GM12865 (cell line): Measurements from ENCODE around the gene FRMPD2.

ENCODE experiments used
- DNase-seq: peaks from one replicate; pipeline ENCODE4 v3.0.0; 2010; ENCODE audit warnings: low read depth
- H3K4me3 ChIP-seq: 2 replicates; pipeline ENCODE4 v1.5.1; 2011; ENCODE audit warnings: mild to moderate bottlenecking, low read depth, low read length, control low read depth
- TF ChIP-seq, protein P1 (sequence below): IDR thresholded peaks from 2 replicates; pipeline ENCODE4 v1.5.1; 2011; ENCODE audit warnings: low read length, control low read depth, low read depth, inconsistent platforms; ENCODE audit not compliant: insufficient read depth; ENCODE audit errors: missing control alignments

The FRMPD2 gene

DNA sequence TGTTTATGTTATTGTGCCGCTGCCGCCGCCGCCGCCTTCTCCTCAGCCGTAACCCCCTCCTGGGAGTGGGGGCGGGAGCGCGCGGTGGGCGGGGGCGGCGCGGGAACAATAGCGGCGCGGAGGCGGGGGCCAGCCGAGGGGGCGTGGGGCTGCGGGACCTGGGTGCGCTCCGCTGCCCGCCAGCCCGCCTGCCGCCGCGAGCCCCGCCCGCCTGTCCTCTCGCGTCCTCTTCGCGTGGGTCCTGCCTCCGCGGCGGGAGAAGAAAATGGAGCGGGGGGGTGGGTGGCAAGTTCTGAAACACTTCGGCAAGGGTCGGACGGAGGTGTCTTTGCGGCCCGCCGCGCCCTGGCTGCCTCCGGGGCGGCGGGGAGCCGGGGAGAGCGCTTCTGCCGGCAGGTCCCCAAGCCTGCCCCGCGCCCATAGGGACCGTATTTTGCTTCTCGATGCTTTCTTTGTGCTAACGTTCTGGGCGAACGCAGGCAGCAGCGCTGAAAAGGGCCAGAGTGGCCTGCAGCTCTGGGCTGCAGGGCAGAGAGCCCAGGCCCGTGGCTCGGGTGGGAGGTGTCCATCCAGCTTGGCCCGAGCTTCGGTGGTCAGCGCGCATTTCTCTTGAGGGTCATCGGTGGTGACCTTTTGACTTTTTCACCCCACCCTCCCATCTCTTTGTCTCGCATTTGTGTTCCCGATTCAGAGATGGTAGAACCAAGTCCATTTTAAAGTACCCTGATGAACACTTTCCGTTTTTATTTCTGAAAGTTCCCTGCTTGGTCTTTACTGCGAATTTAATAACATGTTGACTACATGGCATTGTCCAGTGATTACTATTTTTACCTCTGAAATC lies 32.6 kb upstream of the FRMPD2 start:
- peak; percentile 57 for DNase-seq

DNA sequence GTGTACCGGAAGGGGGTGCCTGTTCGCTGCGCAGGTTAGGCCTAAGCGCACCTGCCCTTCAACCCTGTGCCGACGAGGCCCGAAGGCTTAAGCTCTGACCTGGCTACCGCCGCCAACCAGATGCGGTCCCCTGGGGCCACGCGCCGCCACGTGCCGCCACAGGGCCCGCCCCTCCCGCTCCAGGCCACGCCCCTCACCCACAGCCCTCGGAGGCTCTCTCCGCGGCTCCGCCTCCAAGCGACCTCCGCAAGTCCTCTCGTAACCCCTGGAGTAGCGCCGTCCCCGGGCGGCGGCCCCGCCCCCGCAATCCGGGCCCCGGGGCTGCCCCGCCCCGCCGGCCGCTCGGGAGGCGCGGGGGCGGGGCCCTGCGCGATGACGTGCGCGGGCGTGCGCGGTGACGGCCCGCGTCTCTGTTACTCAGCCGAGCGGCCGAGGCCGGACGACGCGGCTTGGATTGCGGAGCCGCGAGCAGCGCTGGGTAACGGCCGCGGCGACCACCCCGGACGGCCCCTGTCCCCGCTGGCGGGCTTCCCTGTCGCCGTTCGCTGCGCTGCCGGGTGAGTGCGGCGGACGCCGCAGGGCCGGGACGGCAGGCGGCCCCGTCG lies 31.9 kb upstream of the FRMPD2 start, which contains the start of gene MAPK8:
Gene MAPK8 (plus strand): TSS at position 413 of the 605 bp plus-strand sequence. CDS start 94,984 bp downstream, outside the sequence.
- DNase-seq, result peak; percentile 97
- H3K4me3 ChIP-seq, result peak within 1 kb of the TSS; percentile 92
- TF ChIP-seq, protein P1, sequence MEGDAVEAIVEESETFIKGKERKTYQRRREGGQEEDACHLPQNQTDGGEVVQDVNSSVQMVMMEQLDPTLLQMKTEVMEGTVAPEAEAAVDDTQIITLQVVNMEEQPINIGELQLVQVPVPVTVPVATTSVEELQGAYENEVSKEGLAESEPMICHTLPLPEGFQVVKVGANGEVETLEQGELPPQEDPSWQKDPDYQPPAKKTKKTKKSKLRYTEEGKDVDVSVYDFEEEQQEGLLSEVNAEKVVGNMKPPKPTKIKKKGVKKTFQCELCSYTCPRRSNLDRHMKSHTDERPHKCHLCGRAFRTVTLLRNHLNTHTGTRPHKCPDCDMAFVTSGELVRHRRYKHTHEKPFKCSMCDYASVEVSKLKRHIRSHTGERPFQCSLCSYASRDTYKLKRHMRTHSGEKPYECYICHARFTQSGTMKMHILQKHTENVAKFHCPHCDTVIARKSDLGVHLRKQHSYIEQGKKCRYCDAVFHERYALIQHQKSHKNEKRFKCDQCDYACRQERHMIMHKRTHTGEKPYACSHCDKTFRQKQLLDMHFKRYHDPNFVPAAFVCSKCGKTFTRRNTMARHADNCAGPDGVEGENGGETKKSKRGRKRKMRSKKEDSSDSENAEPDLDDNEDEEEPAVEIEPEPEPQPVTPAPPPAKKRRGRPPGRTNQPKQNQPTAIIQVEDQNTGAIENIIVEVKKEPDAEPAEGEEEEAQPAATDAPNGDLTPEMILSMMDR, result no peak

More for the DNA sequence above, 32.6 kb upstream of the FRMPD2 start:
- TF ChIP-seq, protein P1, result no peak
- peak overlapping the region; percentile 92 for H3K4me3 ChIP-seq

DNA sequence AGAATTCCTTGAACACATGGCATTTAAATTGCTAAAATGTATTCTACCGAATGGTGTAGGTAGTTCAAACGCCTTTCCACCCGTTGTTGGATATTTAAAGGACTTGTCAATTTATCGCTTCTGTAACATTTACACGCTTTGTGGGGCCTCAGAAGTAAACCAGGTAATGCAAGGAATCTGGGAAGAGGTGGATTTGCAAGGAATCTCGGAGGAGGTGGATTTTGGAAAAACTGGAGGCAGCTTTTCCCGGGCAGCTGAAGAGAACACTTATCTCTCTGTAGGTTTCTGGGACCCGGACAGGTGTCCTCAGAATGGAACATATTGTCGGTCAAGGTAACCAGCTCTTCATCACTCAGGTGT lies 31.4 kb upstream of the FRMPD2 start:
- H3K4me3 ChIP-seq, result peak overlapping the region; percentile 58
- TF ChIP-seq, protein P1, result no peak
- DNase-seq, result no peak

DNA sequence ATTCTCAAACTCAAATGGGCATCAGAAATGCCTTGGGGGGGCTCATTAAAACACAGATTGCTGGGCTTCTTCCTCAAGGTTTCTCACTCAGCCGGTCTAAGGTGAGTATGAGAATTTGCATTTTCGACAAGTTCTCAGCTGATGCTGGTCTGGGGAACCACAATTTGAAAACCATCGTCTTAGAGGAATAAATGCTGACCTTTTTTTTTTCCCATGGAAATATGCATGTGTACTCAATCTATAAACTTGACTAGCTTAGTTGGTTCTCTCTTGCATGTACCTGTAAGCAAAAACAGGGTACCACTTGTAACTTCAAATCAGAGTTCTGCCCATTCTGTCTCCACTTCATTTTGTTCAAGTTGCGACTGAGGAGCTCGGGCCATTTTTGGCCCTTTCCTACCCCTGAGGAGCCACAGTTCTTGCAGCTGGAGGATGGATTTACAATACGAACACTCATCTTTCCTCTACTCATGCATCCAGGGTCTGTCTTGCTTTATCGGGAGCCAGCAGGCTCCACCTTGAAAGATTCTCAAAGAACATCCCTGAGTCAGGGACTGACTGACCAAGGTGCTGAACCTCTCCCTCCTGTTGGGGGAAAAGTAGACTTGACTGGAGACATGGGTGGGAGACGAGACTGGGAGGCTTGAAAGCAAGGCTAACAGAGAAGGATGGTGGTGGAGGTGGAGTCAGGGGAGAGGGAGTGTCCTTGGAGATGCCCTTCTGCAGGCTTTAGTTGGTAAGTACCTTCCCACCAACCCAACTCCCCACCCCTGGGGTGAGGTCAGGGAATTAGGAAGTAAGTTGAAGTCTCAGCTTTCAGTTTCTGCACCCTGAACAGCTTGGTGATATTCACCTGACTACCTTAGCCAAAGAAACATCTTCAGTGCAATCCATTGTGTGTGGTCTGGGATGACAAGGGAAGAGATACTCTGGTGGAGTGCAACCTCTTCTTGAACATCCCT lies 28.3 kb upstream of the FRMPD2 start:
- TF ChIP-seq, protein P1, result no peak
- no peak overlapping the region for H3K4me3 ChIP-seq
- DNase-seq, result peak; percentile 51

DNA sequence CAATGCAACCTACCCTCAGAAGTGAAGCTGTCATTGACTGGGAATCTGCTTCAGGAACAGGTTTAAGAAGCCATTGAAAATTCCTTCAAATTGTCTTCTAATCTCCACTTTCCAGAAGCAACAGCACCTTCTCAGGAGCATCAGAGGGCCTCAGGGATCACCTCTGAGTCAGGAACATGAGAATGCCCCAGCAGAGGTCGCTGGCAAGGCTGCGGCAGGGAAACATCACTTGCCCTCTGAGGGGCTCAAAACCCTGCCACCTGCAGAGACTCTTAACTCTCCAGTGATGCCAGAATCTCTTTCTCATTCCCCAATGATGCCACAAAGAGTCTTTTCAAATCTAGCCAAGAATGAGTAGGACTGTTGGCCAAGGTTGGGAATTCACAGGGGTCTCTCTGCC lies 26.1 kb upstream of the FRMPD2 start:
- no peak for DNase-seq
- TF ChIP-seq, protein P1, result no peak
- no peak overlapping the region for H3K4me3 ChIP-seq

DNA sequence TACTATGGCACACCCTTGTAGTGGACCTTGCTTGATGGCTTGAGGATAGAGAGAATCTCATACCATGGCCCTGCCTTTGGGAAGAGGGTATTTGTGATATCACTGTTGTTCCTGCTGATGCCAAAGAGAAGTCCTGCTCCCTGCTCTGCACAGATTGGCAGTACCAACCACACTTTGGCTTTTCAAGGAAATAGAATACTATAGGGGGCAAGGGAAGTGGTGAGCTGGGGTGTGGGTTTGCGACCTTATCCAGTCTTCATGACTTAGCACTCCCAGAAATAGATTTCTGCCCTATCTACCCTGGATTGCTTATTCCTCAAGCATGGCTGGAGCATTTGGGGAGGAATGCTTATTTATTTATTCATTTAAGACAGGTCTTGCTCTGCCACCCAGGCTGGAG lies 25.2 kb upstream of the FRMPD2 start:
- TF ChIP-seq, protein P1, result no peak
- no peak for DNase-seq
- H3K4me3 ChIP-seq, result no peak overlapping the region
